Type B pancreatic cell (in vitro differentiated cells): Measurements from ENCODE around the gene EXOC3L4. TPM values are rescaled to one million over a fixed set of nuclear protein-coding genes. Genes with fewer than 3 reads are reported as not detected.

ENCODE experiments used
- DNase-seq: peaks from one replicate; pipeline ENCODE4 v3.0.0; 2021; ENCODE audit warnings: mixed read lengths; ENCODE audit not compliant: unreplicated experiment; ENCODE audit errors: extremely low spot score
- H3K27ac Mint-ChIP-seq: 2 replicates; pipeline ENCODE4 v1.8.0; 2021; ENCODE audit warnings: mild to moderate bottlenecking, mixed read lengths
- H3K27me3 Mint-ChIP-seq: 2 replicates; pipeline ENCODE4 v1.8.0; 2021; ENCODE audit warnings: mixed read lengths
- H3K36me3 Mint-ChIP-seq: 2 replicates; pipeline ENCODE4 v1.8.0; 2021; ENCODE audit warnings: mixed read lengths
- H3K4me1 Mint-ChIP-seq: one replicate; pipeline ENCODE4 v1.8.0; 2021; ENCODE audit warnings: mixed read lengths; ENCODE audit not compliant: unreplicated experiment
- H3K4me3 Mint-ChIP-seq: 2 replicates; pipeline ENCODE4 v1.8.0; 2021; ENCODE audit warnings: mild to moderate bottlenecking, mixed read lengths
- H3K9me3 Mint-ChIP-seq: 2 replicates; pipeline ENCODE4 v1.8.0; 2021; ENCODE audit warnings: mixed read lengths
- CTCF ChIP-seq: fragments of 200-600 bp; sonication (generic); conservative IDR thresholded peaks from 2 replicates; pipeline ENCODE4 v1.5.0; 2021; ENCODE audit warnings: antibody characterized with exemption, mild to moderate bottlenecking
- total RNA-seq: library from RNA; stranded (reverse); gene quantifications from 2 replicates; pipeline ENCODE4 v1.2.1, GENCODE V29; 2021; ENCODE audit warnings: low replicate concordance

EXOC3L4 gene
- total RNA-seq, 1 donor from 2014 or later, result 4.0 TPM

DNA sequence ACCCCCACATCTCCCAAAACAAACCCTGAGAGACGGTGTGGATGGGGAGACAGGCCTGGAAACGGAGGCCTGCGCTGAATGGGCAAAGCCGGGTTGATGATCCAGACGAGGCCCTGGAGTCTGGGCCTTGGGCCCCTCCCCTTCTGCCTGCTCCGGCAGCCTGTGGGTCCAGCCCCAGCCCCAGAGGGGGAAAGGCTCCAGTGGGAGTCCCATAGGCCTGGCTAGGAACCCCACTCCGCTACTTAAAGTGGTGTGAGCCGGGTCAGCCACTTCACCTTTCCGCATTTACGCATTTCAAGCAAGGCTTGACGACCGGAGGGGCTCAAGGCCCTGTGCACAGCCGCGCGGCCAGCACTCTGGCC, 28.0 kb downstream of the EXOC3L4 start:
- Mint-ChIP-seq H3K4me3 (peak overlapping the region; percentile 76), H3K27ac (no peak overlapping the region)
- no peak for DNase-seq

GRCh38 chr14:103122947-103123633, 28.6 kb downstream of the EXOC3L4 start, which contains the start of gene TNFAIP2:
TSS of gene TNFAIP2 (plus strand) at chr14:103123461. CDS start at chr14:103126458, 2,997 bp downstream.
- peaks cover 16% of the 10 kb centered on the region for H3K27me3 Mint-ChIP-seq
- peaks cover 14% of the 10 kb centered on the region for H3K4me1 Mint-ChIP-seq
- peak within 1 kb of the TSS; percentile 67 for H3K27ac Mint-ChIP-seq
- H3K9me3 Mint-ChIP-seq, result no peaks in the 10 kb centered on the region
- peak within 1 kb of the TSS; percentile 76 for H3K4me3 Mint-ChIP-seq
- no peak for DNase-seq
- no peak for TF ChIP-seq CTCF
- no peaks in the 10 kb centered on the region for H3K36me3 Mint-ChIP-seq

More for the DNA sequence above, 28.0 kb downstream of the EXOC3L4 start:
- no peak for TF ChIP-seq CTCF
- H3K4me1 Mint-ChIP-seq, result peaks cover 14% of the 10 kb centered on the region
- H3K36me3 Mint-ChIP-seq, result no peaks in the 10 kb centered on the region
- H3K27me3 Mint-ChIP-seq, result peaks cover 16% of the 10 kb centered on the region
- no peaks in the 10 kb centered on the region for H3K9me3 Mint-ChIP-seq

- no peak overlapping the region for H3K27ac Mint-ChIP-seq
- peak overlapping the region; percentile 65 for H3K4me3 Mint-ChIP-seq
- H3K9me3 Mint-ChIP-seq, result no peaks in the 10 kb centered on the region
- peaks cover 16% of the 10 kb centered on the region for H3K27me3 Mint-ChIP-seq
- H3K4me1 Mint-ChIP-seq, result peaks cover 20% of the 10 kb centered on the region
- no peak for DNase-seq
- no peaks in the 10 kb centered on the region for H3K36me3 Mint-ChIP-seq
- peak; percentile 52 for TF ChIP-seq CTCF
Measured at GRCh38 chr14:103123634-103124500, 29.3 kb downstream of the EXOC3L4 start.

GRCh38 chr14:103124501-103125001, 30.0 kb downstream of the EXOC3L4 start:
- no peak for DNase-seq
- Mint-ChIP-seq H3K4me3 (peak overlapping the region; percentile 65), H3K4me1 (peaks cover 26% of the 10 kb centered on the region), H3K36me3 (no peaks in the 10 kb centered on the region), H3K27ac (no peak overlapping the region), H3K9me3 (no peaks in the 10 kb centered on the region), H3K27me3 (peaks cover 16% of the 10 kb centered on the region)
- no peak for TF ChIP-seq CTCF

DNA sequence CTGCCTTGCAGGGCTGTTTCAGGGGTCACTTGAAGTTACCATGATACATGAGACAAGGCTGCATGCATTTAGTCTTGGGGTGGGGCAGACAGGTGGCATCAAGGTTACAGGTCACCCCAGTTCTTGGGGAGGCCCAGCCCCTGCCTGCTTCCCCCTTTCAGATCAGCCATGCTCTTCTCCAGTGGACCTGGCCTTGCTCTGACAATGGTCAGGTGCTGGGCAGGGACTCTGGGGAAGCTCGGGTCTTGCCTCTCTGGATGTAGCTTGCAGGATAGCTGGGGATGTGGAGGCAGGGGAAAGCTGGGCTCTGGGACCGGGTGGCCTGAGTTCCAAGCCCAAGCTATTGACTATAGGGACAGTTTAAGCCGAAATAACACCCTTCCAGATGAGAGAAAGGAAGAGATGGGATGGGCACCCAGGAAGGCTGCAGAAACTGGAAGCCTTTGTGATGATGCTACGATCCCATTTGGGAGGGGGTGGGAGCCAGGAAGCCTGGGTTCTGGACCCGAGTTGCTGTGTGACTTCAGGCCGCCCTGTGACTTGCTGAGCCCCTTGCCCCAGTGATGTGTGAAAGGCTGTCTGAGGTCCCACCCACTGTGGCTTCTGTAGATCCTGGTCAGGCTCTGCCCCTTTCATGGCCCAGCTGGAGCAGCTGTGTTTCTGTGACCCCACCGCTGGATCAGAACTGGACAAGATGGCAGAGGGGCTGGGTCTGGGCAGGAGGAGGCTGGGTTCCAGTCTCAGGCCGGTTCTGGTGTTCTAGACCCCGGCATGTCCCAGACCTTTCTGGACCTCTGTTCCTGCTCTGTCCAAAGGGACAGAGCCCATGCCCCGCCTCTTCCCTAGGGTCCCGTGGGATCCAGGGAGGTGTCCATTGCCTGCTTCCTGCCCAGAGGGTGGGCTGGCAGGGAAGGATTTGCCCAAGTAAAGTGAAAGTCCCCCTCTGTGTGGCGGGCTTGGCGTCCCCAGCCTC, 30.9 kb downstream of the EXOC3L4 start:
- Mint-ChIP-seq H3K36me3 (no peaks in the 10 kb centered on the region), H3K27me3 (peaks cover 16% of the 10 kb centered on the region), H3K4me1 (peaks cover 26% of the 10 kb centered on the region), H3K9me3 (no peaks in the 10 kb centered on the region), H3K27ac (no peak overlapping the region), H3K4me3 (peak overlapping the region; percentile 80)
- TF ChIP-seq CTCF, result no peak
- DNase-seq, result no peak
